Urinary bladder (tissue), 4 donors: ENCODE measurements around the gene STEAP1B. TPM values are rescaled to one million over a fixed set of nuclear protein-coding genes. Genes with fewer than 3 reads are reported as not detected.
"Not testable (repeated sequence)": the region's sequence is repeated elsewhere in the genome, so short reads cannot be mapped to it uniquely, and the experiment has no call there.

Source experiments
- DNase-seq: peaks from one replicate; pipeline ENCODE4 v3.0.0-alpha.2; 2015; ENCODE audit errors: extremely low spot score
- H3K27ac ChIP-seq: one replicate; pipeline ENCODE4 v1.5.1; 2013; ENCODE audit warnings: low read depth, mild to moderate bottlenecking, moderate library complexity
- H3K36me3 ChIP-seq: one replicate; pipeline ENCODE4 v1.6.1; 2013; ENCODE audit warnings: mild to moderate bottlenecking, moderate library complexity; ENCODE audit not compliant: insufficient read depth
- H3K4me1 ChIP-seq: one replicate; pipeline ENCODE4 v1.6.1; 2013; ENCODE audit warnings: mild to moderate bottlenecking, moderate library complexity; ENCODE audit not compliant: insufficient read depth
- H3K4me3 ChIP-seq: one replicate; pipeline ENCODE4 v1.5.1; 2013; ENCODE audit warnings: low read depth, low read length
- WGBS: extraction: QIAGEN DNeasy Blood & Tissue Kit; methylation state at CpG from one replicate; pipeline ENCODE4 v1.1.7; 2013; 5-methylcytosine and 5-hydroxymethylcytosine counted together
- polyA plus RNA-seq: library from polyadenylated mRNA; stranded (reverse); fragments of 200-250 nt; gene quantifications from one replicate; pipeline ENCODE4 v1.2.3, GENCODE V29; 2013
- total RNA-seq: library from RNA; depleted of rRNA; stranded (reverse); fragments of >200 nt; gene quantifications from one replicate; pipeline ENCODE4 v1.2.3, GENCODE V29; 2014
- donor health status: healthy with polysubstance abuse.
- donor health status: healthy.

STEAP1B gene
- total RNA-seq (3.2 TPM), polyA plus RNA-seq (0.43 TPM)

DNA sequence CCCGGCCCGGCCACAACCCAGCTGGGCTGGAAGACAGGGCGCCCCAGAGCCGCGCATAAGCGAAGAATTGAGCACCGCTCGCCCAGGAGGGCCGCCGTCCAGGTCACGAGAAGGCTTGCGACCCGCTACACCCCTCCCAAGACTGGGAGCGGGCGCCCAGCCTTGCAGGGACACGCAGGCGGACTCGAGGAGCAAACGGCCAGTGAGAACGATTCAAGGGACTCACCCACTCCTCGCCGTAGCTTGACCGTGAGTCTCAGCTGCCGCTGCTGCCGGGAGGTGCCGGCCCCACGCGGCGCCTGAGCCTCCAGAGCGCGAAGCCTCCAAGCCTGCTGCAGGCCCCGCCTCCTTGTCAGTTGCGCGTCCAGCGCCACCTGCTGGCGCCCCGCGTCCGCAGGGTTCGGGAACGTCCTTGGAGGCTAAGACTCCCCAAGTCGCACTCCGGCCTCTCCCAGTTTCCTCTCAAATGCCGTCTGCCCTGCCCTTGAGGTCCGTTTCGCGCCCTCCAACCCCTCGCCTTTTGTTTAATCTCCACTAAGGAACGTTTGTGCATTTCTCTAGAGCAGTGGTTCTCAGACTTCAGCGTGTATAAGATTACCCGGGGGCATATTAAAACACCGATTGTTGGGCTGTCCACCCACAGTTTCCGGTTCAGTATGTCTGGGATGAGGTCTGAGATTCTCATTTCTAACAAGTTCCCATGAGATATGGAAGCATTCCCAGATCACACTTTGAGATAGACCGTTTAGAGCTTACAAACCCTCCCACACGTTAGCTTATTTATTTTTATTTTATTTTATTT is at the start of gene STEAP1B:
Gene STEAP1B, minus strand, starts transcription at position 301 of the 802 bp plus-strand sequence. CDS start 5,333 bp downstream, outside the sequence.
- WGBS, result 8% methylated on average over 55 of the region's 55 CpGs
- peak within 1 kb of the TSS; percentile 4 for H3K4me3 ChIP-seq
- DNase-seq, result peak; percentile 29

DNA sequence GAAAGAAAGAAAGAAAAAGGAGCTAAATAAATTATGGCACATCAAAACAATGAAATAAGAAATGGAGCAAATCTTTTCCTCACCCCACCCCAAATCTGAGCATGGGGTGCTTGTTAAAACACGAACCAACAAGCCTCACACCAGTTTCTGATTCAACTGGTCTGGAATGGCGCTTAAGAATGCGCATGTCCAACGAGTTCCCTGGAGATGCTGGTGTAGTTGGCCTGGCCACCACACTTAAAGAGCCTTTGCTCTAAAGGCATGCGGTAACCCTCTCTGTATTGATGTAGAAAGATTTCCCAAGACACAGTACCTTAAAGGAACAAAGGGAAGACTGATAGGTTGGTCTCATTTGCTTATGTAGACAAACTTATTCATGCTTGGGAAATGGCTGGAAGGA is 49.1 kb upstream of the STEAP1B start:
- H3K4me1 ChIP-seq, result no peaks in the 10 kb centered on the region
- DNase-seq, result no peak
- H3K36me3 ChIP-seq, result no peaks in the 10 kb centered on the region
- no peak overlapping the region for H3K4me3 ChIP-seq
- 86% methylated on average over 5 of the region's 5 CpGs for whole genome bisulfite sequencing
- H3K27ac ChIP-seq, result no peak overlapping the region

More for the DNA sequence above, at the start of gene STEAP1B:
- H3K4me1 ChIP-seq, H3K36me3 ChIP-seq, H3K27ac ChIP-seq: not testable (repeated sequence)

DNA sequence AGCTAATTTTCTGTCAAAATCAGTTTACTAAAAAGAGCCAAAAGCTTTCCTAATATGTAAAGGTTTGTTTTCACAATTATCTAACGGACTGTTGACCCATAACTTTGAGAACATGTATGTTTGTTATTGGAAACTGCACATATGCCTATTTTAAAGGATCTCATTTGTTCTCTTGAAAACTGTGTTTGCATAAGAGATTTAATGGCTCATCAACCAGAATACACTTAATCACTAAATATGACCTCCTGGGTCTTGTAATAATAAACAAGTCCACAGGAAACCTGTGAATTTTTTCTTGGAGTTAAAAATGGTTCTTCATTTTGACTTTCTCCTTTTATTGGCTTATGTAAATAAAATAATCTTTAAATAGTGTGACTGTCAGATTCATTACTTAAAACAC is 48.3 kb upstream of the STEAP1B start:
- WGBS, result 64% methylated on average over 1 of the region's 1 CpG
- H3K36me3 ChIP-seq, result no peaks in the 10 kb centered on the region
- no peaks in the 10 kb centered on the region for H3K4me1 ChIP-seq
- H3K4me3 ChIP-seq, result no peak overlapping the region
- no peak overlapping the region for H3K27ac ChIP-seq
- no peak for DNase-seq

DNA sequence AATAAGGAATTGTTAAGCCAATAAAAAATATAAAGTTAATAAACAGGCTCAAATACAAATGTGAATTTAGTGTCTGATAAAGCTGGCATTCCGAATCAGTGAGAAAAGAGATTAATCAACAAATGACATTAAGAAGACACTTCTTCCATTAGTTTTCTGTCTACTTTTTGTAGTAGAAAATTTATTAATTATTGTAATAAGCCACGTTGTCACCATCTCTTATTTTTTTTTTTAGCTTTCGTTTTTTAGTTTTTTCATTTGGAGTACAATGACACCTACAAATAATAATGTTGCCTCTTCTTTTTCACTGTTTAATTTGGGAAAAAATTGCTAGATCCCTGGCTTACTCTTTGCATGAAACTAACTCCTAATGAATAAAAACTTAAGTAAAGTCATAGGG is 46.8 kb upstream of the STEAP1B start:
- Histone ChIP-seq H3K4me3 (no peak overlapping the region), H3K36me3 (no peaks in the 10 kb centered on the region), H3K4me1 (no peaks in the 10 kb centered on the region), H3K27ac (no peak overlapping the region)
- 86% methylated on average over 3 of the region's 3 CpGs for WGBS
- DNase-seq, result no peak

DNA sequence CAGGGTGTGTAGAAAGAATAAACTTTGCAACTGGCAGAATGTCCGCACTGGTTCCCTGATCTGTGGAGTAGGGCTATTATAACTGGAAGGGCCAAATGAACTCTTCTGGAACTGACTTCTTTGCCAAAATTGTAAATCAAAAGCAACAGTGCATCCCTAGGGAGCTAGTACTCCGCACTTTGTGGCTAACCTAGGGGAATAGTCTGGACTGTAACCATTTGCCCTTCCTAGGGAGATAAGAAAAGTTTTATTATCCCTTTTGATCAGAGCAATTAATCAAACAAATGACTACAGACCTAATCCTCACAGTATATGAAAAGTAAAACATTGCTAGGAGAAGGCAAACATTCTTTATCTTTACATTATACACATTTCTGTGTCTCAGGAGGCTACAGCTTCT is 45.5 kb upstream of the STEAP1B start:
- Histone ChIP-seq H3K36me3 (no peaks in the 10 kb centered on the region), H3K4me3 (no peak overlapping the region), H3K4me1 (no peaks in the 10 kb centered on the region), H3K27ac (no peak overlapping the region)
- WGBS, result 31% methylated on average over 2 of the region's 2 CpGs
- DNase-seq, result no peak

DNA sequence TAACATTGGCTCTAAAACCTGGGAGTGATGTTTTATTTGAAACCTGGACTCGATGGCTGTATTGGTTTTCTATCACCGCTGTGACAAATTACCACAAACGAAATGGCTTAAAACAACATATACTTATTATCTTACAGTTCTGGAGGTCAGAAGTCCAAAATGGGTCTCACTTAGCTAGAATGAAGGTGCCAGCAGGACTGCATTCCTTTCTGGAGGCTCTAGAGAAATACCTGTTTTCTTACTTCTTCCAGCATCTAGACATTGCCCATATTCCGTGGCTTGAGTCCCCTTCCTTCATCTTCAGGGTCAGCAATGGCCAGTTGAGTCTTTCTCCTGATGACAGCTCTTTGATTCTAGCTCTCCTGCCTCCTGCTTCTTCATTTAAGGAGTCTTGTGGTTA is 44.3 kb upstream of the STEAP1B start:
- no peak overlapping the region for H3K27ac ChIP-seq
- no peak overlapping the region for H3K4me3 ChIP-seq
- no peaks in the 10 kb centered on the region for H3K4me1 ChIP-seq
- WGBS, result 83% methylated on average over 4 of the region's 4 CpGs
- DNase-seq, result no peak
- H3K36me3 ChIP-seq, result no peaks in the 10 kb centered on the region

DNA sequence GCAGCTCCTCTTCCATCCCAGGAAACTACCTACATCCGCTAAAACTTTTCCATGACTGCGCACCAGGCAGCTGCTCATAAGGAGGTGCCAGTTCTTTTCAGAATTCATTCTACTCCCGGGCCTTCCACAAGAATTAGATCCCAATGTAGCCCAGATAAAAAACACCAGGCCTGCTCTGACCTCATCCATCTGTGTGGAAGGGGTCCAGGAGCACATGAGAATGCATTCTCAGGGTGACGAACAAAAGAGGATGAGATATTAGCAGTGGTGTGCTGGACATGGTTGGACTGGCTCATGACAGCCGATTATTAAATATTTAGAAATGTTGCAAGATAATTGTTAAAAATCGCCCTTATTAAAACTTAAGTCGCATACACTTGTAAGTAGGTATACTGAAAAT is 43.2 kb upstream of the STEAP1B start:
- H3K4me3 ChIP-seq, result no peak overlapping the region
- DNase-seq, result no peak
- no peak overlapping the region for H3K27ac ChIP-seq
- no peaks in the 10 kb centered on the region for H3K36me3 ChIP-seq
- H3K4me1 ChIP-seq, result no peaks in the 10 kb centered on the region
- WGBS, result 72% methylated on average over 7 of the region's 7 CpGs

DNA sequence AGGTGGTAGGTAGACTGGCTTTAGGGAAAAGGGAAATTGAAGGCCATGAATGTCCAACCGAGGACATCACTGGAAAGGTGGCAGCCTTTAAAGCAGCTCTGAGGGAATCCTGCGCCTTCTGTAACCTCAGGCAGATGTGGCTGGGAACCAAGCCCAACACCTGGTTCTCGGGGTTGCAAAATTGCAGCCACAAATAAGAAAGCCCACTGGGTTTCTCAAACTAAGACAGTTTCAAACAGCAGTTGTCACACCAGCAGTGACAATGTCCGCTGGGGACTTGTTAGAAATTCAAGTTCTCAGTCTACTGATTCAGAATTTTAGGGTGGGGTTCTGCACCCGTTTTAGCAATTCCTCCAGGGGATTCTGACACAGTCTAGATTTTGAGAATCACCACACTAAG is 42.7 kb upstream of the STEAP1B start:
- DNase-seq, result no peak
- WGBS, result 85% methylated on average over 5 of the region's 5 CpGs
- Histone ChIP-seq H3K36me3 (no peaks in the 10 kb centered on the region), H3K4me3 (no peak overlapping the region), H3K4me1 (no peaks in the 10 kb centered on the region), H3K27ac (no peak overlapping the region)

DNA sequence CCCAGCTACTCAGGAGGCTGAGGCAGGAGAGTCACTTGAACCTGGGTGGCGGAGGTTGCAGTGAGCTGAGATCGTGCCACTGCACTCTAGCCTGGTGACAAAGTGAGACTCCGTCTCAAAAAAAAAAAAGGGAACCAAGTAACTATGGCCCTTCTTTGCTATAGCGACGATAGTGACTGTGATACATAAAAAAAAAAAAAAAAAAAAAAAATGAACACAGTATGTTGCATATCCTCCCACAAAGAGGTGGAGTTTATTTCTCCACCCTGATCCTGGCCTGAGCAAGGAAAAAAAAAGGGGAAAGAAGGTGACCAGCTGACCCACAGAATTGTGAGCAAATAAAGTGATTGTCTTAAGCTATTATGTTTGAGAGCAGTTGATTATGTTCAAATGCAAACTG is 42.3 kb upstream of the STEAP1B start:
- H3K36me3 ChIP-seq, result no peaks in the 10 kb centered on the region
- H3K4me1 ChIP-seq, result no peaks in the 10 kb centered on the region
- DNase-seq, result no peak
- WGBS, result 97% methylated on average over 5 of the region's 5 CpGs
- no peak overlapping the region for H3K27ac ChIP-seq
- no peak overlapping the region for H3K4me3 ChIP-seq

DNA sequence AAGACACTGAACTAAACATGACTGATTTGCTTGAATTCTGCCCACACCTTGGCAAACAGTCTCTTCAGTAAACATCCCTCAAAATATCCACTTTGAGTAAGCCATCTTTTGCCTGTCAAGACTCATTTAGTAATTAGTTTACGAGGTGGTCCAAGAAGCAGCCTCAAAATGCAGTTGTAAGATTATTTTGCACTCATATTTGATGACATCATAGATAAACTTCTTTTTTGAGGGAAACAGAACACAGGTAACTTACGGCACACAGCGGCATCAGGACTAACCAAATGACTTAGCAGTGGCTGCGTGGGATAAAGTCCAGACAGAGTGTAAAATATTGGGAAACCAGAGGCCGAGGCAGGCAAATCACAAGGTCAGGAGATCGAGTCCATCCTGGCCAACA is 41.8 kb upstream of the STEAP1B start:
- H3K27ac ChIP-seq, result no peak overlapping the region
- no peaks in the 10 kb centered on the region for H3K4me1 ChIP-seq
- 96% methylated on average over 6 of the region's 6 CpGs for WGBS
- no peak for DNase-seq
- no peak overlapping the region for H3K4me3 ChIP-seq
- H3K36me3 ChIP-seq, result no peaks in the 10 kb centered on the region

DNA sequence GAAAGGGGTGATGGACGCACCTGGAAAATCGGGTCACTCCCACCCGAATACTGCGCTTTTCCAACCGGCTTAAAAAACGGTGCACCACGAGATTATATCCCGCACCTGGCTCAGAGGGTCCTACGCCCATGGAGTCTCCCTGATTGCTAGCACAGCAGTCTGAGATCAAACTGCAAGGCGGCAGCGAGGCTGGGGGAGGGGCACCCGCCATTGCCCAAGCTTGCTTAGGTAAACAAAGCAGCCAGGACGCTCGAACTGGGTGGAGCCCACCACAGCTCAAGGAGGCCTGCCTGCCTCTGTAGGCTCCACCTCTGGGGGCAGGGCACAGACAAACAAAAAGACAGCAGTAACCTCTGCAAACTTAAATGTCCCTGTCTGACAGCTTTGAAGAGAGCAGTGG is 28.5 kb upstream of the STEAP1B start:
- DNase-seq, H3K36me3 ChIP-seq, H3K27ac ChIP-seq, H3K4me3 ChIP-seq, H3K4me1 ChIP-seq: not testable (repeated sequence)
- 82% methylated on average over 10 of the region's 14 CpGs for WGBS

DNA sequence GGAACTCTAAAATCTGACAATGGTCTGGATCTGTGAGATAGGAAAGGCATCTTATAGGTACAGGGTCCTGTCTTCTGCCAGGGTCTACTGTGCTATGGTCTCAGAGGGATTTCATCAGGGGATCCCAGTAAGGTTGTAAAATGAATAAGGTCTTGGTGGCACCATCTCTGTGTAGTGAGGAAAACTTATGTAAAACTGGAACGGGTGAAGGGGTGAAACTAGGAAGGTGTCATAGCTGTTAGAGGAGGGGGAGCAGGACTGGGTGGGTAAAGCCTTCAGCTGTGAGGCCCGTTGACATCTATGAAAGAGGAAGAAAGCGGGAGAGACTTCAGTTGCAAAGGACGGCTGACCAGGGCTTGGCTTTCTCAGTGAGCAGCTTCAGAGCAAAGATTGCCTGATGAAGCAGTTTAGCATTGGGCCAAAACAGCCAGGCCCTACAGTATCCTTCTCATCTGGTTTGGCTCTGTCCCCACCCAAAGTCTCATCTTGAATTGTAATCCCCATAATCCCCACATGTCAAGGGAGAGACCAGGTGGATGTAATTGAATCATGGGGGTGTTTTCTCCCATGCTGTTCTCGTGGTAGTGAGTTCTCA is 24.5 kb upstream of the STEAP1B start:
- not testable (repeated sequence) for H3K4me1 ChIP-seq, H3K27ac ChIP-seq, H3K4me3 ChIP-seq, DNase-seq, H3K36me3 ChIP-seq
- WGBS, result 49% methylated on average over 5 of the region's 5 CpGs

DNA sequence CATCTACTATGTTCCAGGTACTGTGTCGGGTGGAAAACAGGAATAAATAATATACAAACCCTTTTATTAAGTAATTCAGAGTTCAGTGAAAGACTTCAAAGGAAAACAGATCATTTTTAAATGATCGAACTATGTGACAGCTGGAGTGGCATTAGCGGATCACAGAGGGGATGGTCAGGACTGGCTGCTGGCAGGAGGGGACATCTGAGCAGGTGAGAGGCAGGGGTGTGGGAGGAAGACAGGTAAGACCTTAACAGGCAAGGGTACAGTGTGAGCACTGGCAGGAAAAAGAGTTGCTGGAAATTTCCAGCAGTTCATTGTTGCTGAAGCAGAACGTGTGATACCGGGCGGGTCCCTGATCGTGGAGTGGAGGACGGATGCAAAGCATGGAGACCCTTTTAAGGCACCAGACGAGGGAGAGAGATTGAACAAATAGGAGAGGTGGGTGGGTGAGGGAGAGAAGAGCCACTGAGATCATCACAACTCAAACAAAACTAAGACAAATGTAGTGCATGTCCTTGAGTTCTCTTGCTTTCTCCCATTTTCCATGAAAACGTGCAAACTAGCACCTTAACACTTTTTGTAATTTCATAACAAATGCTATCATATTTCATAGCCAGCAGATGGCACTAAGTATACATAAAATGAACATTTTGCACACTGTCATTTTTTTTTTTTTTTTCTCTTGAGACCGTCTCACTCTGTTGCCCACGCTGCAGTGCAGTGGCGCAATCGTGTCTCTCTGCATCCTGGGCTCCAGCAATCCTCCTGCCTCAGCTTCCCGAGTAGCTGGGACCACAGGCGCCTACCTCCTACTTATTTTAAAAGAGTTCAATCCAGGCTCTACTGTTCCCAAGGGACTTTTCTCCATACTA is 23.7 kb upstream of the STEAP1B start:
- not testable (repeated sequence) for H3K36me3 ChIP-seq, H3K4me1 ChIP-seq, DNase-seq, H3K27ac ChIP-seq, H3K4me3 ChIP-seq
- 41% methylated on average over 16 of the region's 16 CpGs for WGBS

DNA sequence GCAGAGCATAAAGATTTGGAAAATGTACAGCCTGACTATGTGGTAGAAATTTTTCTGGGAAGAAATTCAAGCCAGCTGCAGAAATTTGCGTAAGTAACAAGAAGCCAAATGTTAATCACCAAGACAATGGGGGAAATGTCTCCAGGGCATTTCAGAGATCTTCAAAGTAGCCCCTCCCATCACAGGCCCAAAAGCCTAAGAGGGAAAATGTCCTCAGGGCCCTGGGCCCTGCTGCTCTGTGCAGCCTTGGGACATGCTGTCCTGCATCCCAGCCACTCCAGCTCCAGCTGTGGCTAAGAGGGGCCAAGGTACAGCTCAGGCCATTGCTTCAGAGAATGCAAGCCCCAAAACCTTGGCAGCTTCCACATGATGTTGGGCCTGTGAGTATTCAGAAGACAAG is 19.6 kb upstream of the STEAP1B start:
- not testable (repeated sequence) for DNase-seq, H3K36me3 ChIP-seq, H3K4me3 ChIP-seq, H3K4me1 ChIP-seq, H3K27ac ChIP-seq
- 79% methylated on average over 1 of the region's 1 CpG for WGBS
